SK-N-SH treated with all-trans-retinoic acid at 6 μM for 48 hours (cell line): Measurements from ENCODE around the gene UPK3BL2.
"Not testable (repeated sequence)": the region's sequence is repeated elsewhere in the genome, so short reads cannot be mapped to it uniquely, and the experiment has no call there.

ENCODE experiments used
- PATZ1 ChIP-seq: fragments of 250-450 bp; sonication (Bioruptor Pico); IDR thresholded peaks from 2 replicates; pipeline ENCODE4 v1.8.0; 2020; ENCODE audit warnings: mild to moderate bottlenecking, moderate library complexity, borderline replicate concordance
- PPARA ChIP-seq: fragments of 250-450 bp; sonication (Bioruptor Pico); IDR thresholded peaks from 2 replicates; pipeline ENCODE4 v1.5.0; 2020; ENCODE audit warnings: mild to moderate bottlenecking, borderline replicate concordance
- RARB ChIP-seq: fragments of 250-450 bp; sonication (Bioruptor Pico); IDR thresholded peaks from 2 replicates; pipeline ENCODE4 v1.8.0; 2021; ENCODE audit warnings: mild to moderate bottlenecking, moderate library complexity
- ZNF70 ChIP-seq: fragments of 450-650 bp; formaldehyde crosslinking; IDR thresholded peaks from 2 replicates; pipeline ENCODE4 v1.5.0; 2020; ENCODE audit warnings: mild to moderate bottlenecking, moderate library complexity
- ZNF8 ChIP-seq: fragments of 450-650 bp; formaldehyde crosslinking; IDR thresholded peaks from 2 replicates; pipeline ENCODE4 v1.5.0; 2020; ENCODE audit warnings: mild to moderate bottlenecking, moderate library complexity
- TF ChIP-seq, protein P1 (sequence below): fragments of 250-450 bp; sonication (Bioruptor Pico); IDR thresholded peaks from 2 replicates; pipeline ENCODE4 v1.5.1; 2020; ENCODE audit warnings: low read depth, mild to moderate bottlenecking, moderate library complexity

- TF ChIP-seq RARB, PATZ1, ZNF8, ZNF70, PPARA (CRISPR knock-in tag): not testable (repeated sequence)
- TF ChIP-seq, protein P1, sequence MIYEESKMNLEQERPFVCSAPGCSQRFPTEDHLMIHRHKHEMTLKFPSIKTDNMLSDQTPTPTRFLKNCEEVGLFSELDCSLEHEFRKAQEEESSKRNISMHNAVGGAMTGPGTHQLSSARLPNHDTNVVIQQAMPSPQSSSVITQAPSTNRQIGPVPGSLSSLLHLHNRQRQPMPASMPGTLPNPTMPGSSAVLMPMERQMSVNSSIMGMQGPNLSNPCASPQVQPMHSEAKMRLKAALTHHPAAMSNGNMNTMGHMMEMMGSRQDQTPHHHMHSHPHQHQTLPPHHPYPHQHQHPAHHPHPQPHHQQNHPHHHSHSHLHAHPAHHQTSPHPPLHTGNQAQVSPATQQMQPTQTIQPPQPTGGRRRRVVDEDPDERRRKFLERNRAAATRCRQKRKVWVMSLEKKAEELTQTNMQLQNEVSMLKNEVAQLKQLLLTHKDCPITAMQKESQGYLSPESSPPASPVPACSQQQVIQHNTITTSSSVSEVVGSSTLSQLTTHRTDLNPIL (CRISPR knock-in tag), result not testable (repeated sequence)
These were observed 2.9 kb upstream of the UPK3BL2 start for GRCh38 chr7:102546353-102546752.
